Measurements from ENCODE around the gene SORCS2.

Gene SORCS2

DNA sequence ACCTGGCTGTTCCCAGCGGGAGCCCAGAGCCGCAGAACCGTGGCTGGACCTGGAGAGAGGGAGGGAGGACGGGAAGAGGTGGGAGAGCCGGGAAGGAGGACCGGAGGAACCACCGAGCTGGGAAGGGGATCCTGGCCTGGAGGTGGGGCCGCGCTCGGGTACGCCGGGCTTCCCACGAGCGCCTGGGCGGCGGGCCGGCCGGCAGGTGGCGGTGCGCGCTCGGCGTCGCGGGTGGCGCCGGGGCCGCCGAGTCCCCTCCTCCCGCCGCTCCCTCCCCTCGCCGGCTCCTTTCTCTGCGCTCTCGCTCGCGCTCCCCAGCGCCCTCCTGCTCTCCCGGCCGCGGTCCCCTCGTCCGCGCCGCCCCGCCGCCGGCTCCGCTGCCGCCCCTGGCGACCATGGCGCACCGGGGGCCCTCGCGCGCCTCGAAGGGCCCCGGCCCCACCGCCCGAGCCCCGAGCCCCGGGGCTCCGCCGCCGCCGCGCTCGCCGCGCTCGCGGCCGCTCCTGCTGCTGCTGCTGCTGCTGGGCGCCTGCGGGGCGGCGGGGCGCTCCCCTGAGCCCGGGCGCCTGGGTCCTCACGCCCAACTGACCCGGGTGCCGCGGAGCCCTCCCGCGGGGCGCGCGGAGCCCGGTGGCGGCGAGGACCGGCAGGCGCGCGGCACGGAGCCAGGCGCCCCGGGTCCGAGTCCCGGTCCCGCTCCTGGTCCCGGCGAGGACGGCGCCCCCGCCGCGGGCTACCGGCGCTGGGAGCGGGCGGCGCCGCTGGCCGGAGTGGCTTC, at the start of gene SORCS2:
TSS of gene SORCS2 (plus strand) at position 287 of the 778 bp plus-strand sequence.
- TF ChIP-seq POLR2A (IDR thresholded peaks at IDR 0.05; ENCODE audit: low read length) (no peak), GATA1 (IDR thresholded peaks at IDR 0.05; ENCODE audit: low read depth, low read length) (no peak)
- DNase-seq: peak; percentile 39 to 51

DNA sequence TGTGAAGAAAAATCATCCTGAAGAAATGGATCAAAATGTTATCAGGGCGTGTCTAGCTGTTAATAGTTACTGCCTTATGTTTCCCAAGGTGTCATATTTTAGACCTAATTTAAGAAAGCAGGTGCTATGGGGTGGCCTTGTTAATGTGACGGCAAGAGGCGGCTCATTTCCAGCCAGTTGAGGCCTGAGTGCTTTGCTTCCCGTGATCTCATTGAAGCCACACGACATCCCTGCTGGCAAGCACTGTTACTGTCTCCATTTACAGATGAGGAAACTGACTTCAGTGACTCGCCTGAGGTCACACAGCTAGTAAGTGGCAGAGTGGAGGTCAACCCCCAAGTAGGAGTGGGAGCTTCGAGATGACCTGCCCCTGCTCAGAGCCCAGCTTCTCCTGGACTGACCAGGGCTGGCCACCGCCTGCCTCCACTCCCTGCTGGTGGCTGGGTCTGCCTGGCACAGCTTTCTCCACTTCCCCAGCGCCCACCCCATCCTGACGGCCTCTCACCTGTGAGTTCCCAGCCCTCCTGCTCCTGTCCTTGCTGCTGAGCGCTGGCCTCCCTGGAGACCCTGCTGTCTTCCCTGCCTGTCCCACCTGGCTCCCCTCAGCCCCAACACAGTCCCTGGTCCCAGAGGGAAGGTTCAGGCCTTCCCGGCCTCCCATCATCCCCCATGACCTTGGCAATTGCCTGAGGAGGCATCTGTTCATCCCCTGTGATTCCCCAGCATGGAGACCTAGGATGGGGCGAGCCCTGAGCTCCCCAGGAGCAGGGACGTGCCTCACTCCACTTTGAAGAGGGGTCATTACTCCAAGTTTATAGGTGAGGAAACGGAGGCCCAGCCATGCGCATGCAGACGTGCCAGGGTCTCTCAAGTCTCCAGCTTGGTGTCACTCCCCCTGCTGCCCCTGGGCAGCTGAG, 47.7 kb upstream of the SORCS2 start:
- TF ChIP-seq GATA1 (IDR thresholded peaks at IDR 0.05; ENCODE audit: low read depth, low read length) (no peak), POLR2A (IDR thresholded peaks at IDR 0.05; ENCODE audit: low read length) (no peak)
- DNase-seq: no peak

DNA sequence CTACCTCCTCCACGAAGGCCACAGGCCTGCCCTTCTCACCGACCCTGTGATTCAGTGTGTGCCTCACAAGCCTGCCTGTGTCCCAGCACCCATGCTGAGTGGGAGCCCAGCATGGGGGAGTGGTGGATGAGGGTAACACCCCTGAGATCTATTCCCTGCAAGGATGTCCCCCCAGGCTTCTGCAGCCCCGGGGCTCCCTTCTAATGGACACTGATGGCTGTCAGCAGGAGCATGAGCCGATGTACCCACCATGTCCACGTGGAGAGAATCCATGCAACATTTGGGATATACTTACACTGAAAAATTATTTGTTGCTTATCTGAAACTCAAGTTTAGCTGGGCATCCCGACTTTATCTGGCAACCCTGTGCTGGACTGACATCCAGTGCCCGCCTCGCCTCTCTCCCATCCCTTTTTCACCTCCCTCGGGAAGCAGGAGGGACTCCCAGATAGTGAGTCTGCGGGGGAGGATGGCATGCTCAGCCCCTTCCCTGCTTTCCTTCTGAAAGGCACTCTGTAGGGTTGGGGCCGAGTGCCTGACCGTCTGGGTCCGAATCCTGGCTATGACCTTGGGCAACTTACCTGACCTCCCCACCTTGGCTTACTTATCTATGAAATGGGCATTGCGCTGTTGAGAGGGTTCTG, 46.9 kb upstream of the SORCS2 start:
- DNase-seq: no peak
- no peak for TF ChIP-seq GATA1 (IDR thresholded peaks at IDR 0.05; ENCODE audit: low read depth, low read length)
- no peak for TF ChIP-seq POLR2A (IDR thresholded peaks at IDR 0.05; ENCODE audit: low read length)

DNA sequence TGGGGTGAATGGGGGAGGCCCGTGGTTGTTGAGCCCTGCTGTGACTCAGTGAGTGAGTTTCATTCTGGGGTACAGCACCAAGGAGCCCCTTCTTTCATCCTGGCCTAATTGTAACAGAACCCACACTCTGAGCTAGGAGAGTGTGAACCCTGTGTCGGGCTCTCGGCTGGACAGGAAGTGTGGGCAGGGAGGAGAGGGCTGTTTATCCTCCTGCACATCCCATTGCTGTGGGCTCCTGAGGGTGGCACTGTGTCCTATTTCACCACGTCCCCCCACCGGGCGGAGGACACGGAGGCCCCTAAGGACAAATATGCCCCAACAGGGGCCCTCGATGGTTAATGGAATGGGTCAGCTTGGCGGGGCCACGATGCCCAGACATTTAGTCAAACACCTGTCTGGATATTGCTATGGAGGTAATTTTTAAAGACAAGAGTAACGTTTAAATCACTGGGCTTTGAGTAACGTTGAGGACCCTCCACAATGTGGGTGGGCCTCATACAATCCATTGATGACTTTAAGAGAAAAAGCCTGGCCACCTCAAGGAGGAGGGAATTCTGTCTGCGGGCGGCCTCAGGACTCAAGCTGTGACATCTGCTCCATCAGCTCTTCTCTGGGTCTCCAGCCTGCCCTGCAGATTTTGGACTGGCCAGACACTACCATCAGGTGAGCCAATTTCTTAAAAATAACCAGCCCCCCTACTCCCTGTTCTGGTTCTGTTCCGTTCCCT, 46.1 kb upstream of the SORCS2 start:
- DNase-seq: no peak
- TF ChIP-seq GATA1 (IDR thresholded peaks at IDR 0.05; ENCODE audit: low read depth, low read length) (no peak), POLR2A (IDR thresholded peaks at IDR 0.05; ENCODE audit: low read length) (no peak)

DNA sequence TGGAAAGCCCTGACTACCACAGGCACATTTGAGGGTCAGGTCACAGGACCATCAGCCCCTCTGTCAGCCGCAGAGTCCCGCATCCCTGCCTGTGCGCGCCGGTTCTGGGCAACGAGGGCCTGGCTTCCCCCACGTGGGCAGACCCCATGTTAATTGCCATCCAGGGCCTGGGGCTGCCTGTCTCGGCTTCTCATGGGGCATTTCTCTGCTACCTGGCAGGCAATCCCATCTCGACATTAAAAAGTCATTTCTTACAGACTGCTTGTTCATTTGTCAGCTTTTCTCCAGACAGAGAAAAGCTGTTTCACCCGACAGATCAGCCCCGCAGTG, 45.6 kb upstream of the SORCS2 start:
- TF ChIP-seq POLR2A (IDR thresholded peaks at IDR 0.05; ENCODE audit: low read length): no peak
- TF ChIP-seq GATA1 (IDR thresholded peaks at IDR 0.05; ENCODE audit: low read depth, low read length): no peak
- DNase-seq: no peak

DNA sequence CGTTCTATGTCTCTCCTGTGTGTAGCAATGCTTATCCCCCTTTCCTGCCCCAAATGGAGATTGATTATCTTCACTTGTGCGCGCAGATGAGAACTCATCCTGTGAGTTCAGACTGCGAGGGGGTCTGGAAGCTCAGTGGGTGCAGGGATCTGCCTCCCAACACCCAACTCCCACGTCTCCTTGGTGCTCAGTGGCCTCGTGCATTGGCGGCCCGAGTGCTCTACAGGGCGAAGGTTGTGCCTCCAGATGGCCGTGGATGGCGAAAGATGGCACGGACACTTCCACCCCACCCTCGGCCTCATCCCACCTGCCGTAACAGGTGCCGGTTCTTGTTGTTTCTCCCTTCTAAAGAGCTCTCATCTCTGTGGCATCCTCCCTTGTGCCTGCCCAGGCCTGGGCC, 45.1 kb upstream of the SORCS2 start:
- TF ChIP-seq GATA1 (IDR thresholded peaks at IDR 0.05; ENCODE audit: low read depth, low read length) (no peak), POLR2A (IDR thresholded peaks at IDR 0.05; ENCODE audit: low read length) (no peak)
- no peak for DNase-seq

DNA sequence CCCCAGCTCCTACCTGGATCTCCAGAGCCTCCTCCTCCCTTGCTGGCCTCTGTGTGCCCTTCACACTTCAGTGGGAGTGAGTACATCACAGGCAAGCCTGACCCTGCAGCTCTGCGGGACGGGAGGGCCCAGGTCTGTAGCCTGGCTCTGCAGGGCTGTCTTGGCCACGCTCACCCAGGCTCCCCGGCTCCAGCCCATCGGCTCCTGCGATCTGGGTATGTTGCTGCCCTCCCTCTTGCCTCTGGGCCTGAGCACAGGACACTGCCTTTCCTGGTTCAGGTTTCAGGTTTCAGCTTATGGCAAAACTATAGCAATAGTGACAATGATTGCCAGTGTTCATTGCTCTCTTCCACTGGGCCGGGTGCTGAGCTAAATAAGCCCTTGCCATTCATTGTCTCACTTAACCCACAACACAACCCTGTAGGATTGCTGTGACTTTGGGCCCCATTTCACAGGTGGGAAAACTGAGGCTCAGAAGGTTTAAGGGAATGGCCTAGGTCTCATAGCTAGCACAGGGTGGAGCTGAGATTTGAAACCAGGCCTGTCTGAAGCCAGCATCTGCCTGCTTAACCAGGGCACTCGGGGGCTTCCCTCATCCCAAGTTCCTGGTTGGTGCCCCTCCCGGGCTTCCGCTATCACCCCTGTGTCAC, 44.6 kb upstream of the SORCS2 start:
- TF ChIP-seq POLR2A (IDR thresholded peaks at IDR 0.05; ENCODE audit: low read length): no peak
- TF ChIP-seq GATA1 (IDR thresholded peaks at IDR 0.05; ENCODE audit: low read depth, low read length): no peak
- no peak for DNase-seq

DNA sequence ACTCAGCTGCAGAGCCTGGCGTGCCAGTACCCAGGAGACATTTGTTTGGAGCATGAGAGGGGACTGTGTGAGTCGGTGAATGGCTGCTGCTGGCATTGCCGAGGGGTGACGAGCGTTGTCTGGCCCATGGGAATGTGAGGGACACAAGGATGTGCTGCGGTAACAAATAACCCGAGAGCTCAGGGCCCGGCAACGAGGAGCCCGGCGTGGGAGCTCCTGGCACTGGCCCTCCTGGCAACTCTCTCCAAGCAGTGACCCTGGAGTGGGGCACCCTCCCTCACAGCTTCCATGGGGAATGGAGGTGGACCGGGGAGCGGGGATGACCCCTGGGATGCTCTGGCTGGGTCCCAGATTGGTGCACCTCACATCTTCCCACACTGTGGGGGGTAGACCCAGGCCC, 44.0 kb upstream of the SORCS2 start:
- TF ChIP-seq POLR2A (IDR thresholded peaks at IDR 0.05; ENCODE audit: low read length): no peak
- no peak for TF ChIP-seq GATA1 (IDR thresholded peaks at IDR 0.05; ENCODE audit: low read depth, low read length)
- no peak for DNase-seq

DNA sequence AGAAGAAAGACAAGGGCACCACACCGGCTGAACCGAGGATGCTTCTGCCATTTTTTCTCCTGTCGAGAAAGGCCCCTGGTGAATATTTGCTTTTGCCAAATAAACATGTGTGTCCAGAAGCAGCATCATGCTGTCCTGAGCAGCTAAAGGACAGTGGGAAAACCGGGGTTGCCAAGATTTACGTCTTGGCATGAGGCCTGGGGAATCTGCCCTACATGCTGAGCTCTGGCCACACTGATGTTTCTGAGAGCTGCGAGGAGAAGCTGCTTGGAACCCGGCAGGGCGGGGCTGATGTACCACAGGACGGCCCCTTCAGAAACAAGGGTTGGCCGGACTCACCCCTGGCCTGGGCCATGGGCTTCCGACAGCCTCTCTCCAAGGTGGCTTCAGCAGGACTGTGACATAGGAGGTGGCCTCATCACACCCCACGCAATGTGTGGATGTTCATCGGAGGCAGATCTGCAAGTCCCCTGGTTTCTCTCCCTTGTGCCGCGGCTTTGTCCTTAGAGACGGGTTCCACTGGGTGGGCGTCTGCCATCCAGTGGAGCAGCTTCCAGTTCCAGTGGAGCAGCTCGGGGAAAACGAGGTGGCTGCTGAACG, 42.2 kb upstream of the SORCS2 start:
- DNase-seq: no peak
- no peak for TF ChIP-seq GATA1 (IDR thresholded peaks at IDR 0.05; ENCODE audit: low read depth, low read length)
- no peak for TF ChIP-seq POLR2A (IDR thresholded peaks at IDR 0.05; ENCODE audit: low read length)

DNA sequence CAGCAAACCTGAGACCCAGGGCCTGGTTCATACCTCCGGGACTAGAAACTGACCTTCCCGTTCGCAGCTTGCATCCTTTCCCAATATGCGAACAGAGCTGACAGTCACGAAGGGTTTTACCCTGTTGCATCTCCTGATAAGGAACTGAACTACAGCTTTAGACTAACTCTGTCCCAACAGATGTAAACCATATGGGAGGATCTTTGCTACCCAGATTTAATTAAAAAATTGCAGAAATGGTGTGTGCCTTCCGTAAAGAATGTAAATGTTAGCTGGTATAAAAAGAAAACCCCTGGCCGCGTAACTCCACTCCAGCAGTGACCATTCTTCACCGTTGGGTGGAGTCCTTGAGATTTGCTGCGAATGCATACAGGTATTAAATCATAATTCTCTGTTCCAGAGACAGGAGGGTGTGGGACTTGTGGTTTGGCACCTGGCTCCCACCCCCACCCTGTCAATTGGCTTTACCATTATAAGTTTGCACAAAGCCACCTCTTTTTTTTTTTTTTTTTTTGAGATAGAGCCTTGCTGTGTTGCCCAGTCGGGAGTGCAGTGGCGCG, 40.6 kb upstream of the SORCS2 start:
- no peak for DNase-seq
- TF ChIP-seq POLR2A (IDR thresholded peaks at IDR 0.05; ENCODE audit: low read length) (no peak), GATA1 (IDR thresholded peaks at IDR 0.05; ENCODE audit: low read depth, low read length) (no peak)

DNA sequence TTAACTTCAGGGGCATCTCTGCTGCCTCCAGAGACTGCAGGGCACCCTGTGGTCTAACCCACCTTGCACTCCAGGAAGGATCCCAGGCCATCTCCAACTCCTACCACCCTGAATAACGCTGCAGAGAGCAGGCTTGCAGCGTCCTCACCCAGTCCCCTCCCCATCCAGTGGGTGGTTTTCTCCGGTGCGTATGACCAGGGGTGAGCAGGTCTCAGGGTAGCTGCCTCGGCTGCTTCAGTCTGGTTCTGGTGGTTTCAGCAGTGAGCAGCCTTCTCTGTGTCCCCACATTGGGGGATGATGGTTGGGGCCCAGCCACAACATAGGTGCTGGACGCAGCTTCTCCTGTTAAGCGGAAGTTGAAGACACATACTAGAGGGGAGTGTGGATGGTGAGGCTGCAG, 38.6 kb upstream of the SORCS2 start:
- TF ChIP-seq GATA1 (IDR thresholded peaks at IDR 0.05; ENCODE audit: low read depth, low read length): no peak
- no peak for TF ChIP-seq POLR2A (IDR thresholded peaks at IDR 0.05; ENCODE audit: low read length)

DNA sequence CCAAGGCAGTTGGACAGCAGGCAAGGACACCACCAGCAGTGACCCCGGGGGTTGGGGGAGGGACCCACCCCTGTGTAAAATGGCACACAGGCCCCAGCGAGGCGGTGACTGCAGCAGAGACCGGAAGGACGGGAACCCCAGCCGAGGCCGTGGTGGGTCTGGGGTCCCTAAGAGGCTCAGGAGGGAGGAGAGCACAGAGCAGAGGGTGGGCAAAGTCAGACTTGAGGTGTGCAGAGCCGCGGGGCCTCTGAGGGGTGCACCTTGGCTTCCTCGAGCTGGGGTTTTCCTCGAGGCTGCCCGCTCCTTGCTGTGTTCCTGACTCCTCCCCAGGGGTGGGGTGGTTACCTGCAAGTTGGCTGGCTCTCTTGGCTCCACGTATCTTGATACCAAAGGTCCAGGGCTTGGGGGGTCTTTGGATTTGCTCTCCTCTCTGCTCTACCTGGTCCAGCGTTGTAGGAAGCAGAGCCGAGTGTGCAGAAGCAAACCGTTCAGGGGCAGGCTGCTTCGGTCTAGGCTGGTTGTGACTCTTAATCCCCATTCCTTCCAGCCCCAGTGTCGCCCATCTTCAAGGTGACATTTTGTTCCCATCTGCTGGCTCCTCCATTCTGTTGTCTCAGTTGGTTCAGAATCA, 37.9 kb upstream of the SORCS2 start:
- no peak for DNase-seq
- TF ChIP-seq GATA1 (IDR thresholded peaks at IDR 0.05; ENCODE audit: low read depth, low read length): no peak

More for the DNA sequence above, 38.6 kb upstream of the SORCS2 start:
- DNase-seq: no peak
